H9 (cell line): Measurements from ENCODE around the gene ORM2. TPM values are rescaled to one million over a fixed set of nuclear protein-coding genes. Genes with fewer than 3 reads are reported as not detected.
"Not testable (repeated sequence)": the region's sequence is repeated elsewhere in the genome, so short reads cannot be mapped to it uniquely, and the experiment has no call there.

Experiments
- DNase-seq: peaks from one replicate; pipeline ENCODE4 v3.0.0-alpha.2; 2017
- H2AFZ ChIP-seq: one replicate; pipeline ENCODE4 v1.6.1; 2013; ENCODE audit warnings: mild to moderate bottlenecking, low read length, control low read depth, moderate library complexity
- H2AK5ac ChIP-seq: 2 replicates; pipeline ENCODE4 v1.6.1; 2013; ENCODE audit warnings: low read length, control low read depth, mixed read lengths; ENCODE audit not compliant: insufficient read length
- H2BK120ac ChIP-seq: one replicate; pipeline ENCODE4 v1.6.1; 2013; ENCODE audit warnings: low read depth, mild to moderate bottlenecking, low read length, control low read depth, inconsistent platforms; ENCODE audit not compliant: poor library complexity, severe bottlenecking
- H2BK12ac ChIP-seq: 2 replicates; pipeline ENCODE4 v1.6.1; 2013; ENCODE audit warnings: low read length, control low read depth, mixed read lengths, low read depth; ENCODE audit not compliant: insufficient read length
- H2BK15ac ChIP-seq: 2 replicates; pipeline ENCODE4 v1.6.1; 2013; ENCODE audit warnings: low read depth, low read length, control low read depth
- H2BK20ac ChIP-seq: one replicate; pipeline ENCODE4 v1.6.1; 2013; ENCODE audit warnings: low read depth, mild to moderate bottlenecking, low read length, control low read depth, inconsistent platforms; ENCODE audit not compliant: poor library complexity, severe bottlenecking
- H2BK5ac ChIP-seq: 2 replicates; pipeline ENCODE4 v1.6.1; 2013; ENCODE audit warnings: low read length, control low read depth, mixed read lengths; ENCODE audit not compliant: insufficient read length
- H3K14ac ChIP-seq: 2 replicates; pipeline ENCODE4 v1.6.1; 2013; ENCODE audit warnings: low read length, control low read depth; ENCODE audit not compliant: insufficient read depth
- H3K18ac ChIP-seq: 2 replicates; pipeline ENCODE4 v1.6.1; 2013; ENCODE audit warnings: low read depth, mild to moderate bottlenecking, mixed read lengths, low read length, control low read depth; ENCODE audit not compliant: insufficient read length
- H3K23ac ChIP-seq: 2 replicates; pipeline ENCODE4 v1.6.1; 2013; ENCODE audit warnings: low read length, control low read depth, mixed read lengths, low read depth; ENCODE audit not compliant: insufficient read length
- H3K23me2 ChIP-seq: 2 replicates; pipeline ENCODE4 v1.6.1; 2013; ENCODE audit warnings: low read depth, mild to moderate bottlenecking, mixed read lengths, low read length, control low read depth; ENCODE audit not compliant: insufficient read length, poor library complexity, severe bottlenecking
- H3K27ac ChIP-seq: 2 replicates; pipeline ENCODE4 v1.5.1; 2013; ENCODE audit warnings: low read length, control low read depth, mixed read lengths, low read depth; ENCODE audit not compliant: insufficient read length
- H3K27me3 ChIP-seq: 2 replicates; pipeline ENCODE4 v1.6.1; 2013; ENCODE audit warnings: low read length, control low read depth, inconsistent platforms; ENCODE audit not compliant: insufficient read depth
- H3K4ac ChIP-seq: 2 replicates; pipeline ENCODE4 v1.6.1; 2013; ENCODE audit warnings: low read depth, mild to moderate bottlenecking, control low read depth, inconsistent platforms, low read length, moderate library complexity
- H3K4me1 ChIP-seq: 2 replicates; pipeline ENCODE4 v1.6.1; 2013; ENCODE audit warnings: low read length, control low read depth, inconsistent platforms; ENCODE audit not compliant: insufficient read depth
- H3K4me2 ChIP-seq: 2 replicates; pipeline ENCODE4 v1.6.1; 2013; ENCODE audit warnings: low read length, control low read depth, mixed read lengths; ENCODE audit not compliant: insufficient read length, insufficient read depth
- H3K56ac ChIP-seq: 2 replicates; pipeline ENCODE4 v1.6.1; 2013; ENCODE audit warnings: low read depth, mild to moderate bottlenecking, mixed read lengths, low read length, control low read depth; ENCODE audit not compliant: insufficient read length
- H3K79me1 ChIP-seq: 2 replicates; pipeline ENCODE4 v1.6.1; 2013; ENCODE audit warnings: low read depth, mild to moderate bottlenecking, moderate library complexity, low read length, control low read depth, inconsistent platforms; ENCODE audit not compliant: insufficient read depth, poor library complexity, severe bottlenecking
- H3K79me2 ChIP-seq: 2 replicates; pipeline ENCODE4 v1.6.1; 2013; ENCODE audit warnings: low read length, control low read depth, inconsistent platforms; ENCODE audit not compliant: insufficient read depth
- H3K9ac ChIP-seq: 2 replicates; pipeline ENCODE4 v1.6.1; 2013; ENCODE audit warnings: low read length, control low read depth, mixed read lengths; ENCODE audit not compliant: insufficient read length; ENCODE audit errors: extremely low read depth
- H3K9me3 ChIP-seq: one replicate; pipeline ENCODE4 v1.6.1; 2013; ENCODE audit warnings: low read depth, low read length, inconsistent platforms; ENCODE audit not compliant: control insufficient read depth
- H3T11ph ChIP-seq: one replicate; pipeline ENCODE4 v1.6.1; 2013; ENCODE audit warnings: mild to moderate bottlenecking, low read length, control low read depth, inconsistent platforms
- H4K20me1 ChIP-seq: one replicate; pipeline ENCODE4 v1.6.1; 2013; ENCODE audit not compliant: control insufficient read depth, insufficient read length, insufficient read depth
- H4K5ac ChIP-seq: 2 replicates; pipeline ENCODE4 v1.6.1; 2013; ENCODE audit warnings: low read depth, mild to moderate bottlenecking, mixed read lengths, low read length, control low read depth; ENCODE audit not compliant: insufficient read length
- H4K8ac ChIP-seq: replicated peaks from 2 replicates; pipeline ENCODE4 v1.6.1; 2013; ENCODE audit warnings: low read length, control low read depth, mixed read lengths, low read depth; ENCODE audit not compliant: insufficient read length
- H4K91ac ChIP-seq: 2 replicates; pipeline ENCODE4 v1.6.1; 2013; ENCODE audit warnings: low read depth, mild to moderate bottlenecking, moderate library complexity, mixed read lengths, low read length, control low read depth; ENCODE audit not compliant: insufficient read length
- H3K27ac Mint-ChIP-seq, 3 experiments: 2 replicates in 2 of 3; 3 replicates in 1 of 3; pipeline ENCODE4 v1.8.0; 2020 to 2021; ENCODE audit warnings: mixed read lengths in 3 of 3, mild to moderate bottlenecking in 1 of 3, moderate library complexity in 1 of 3
- H3K27me3 Mint-ChIP-seq: 2 replicates; pipeline ENCODE4 v1.8.0; 2021; ENCODE audit warnings: low read depth, mild to moderate bottlenecking, moderate library complexity, mixed read lengths
- H3K36me3 Mint-ChIP-seq, 3 experiments: 2 replicates in 2 of 3; 3 replicates in 1 of 3; pipeline ENCODE4 v1.8.0; 2020 to 2021; ENCODE audit warnings: low read depth in 3 of 3, mixed read lengths in 3 of 3; ENCODE audit not compliant: insufficient read depth in 1 of 3
- H3K4me1 Mint-ChIP-seq, 2 experiments: 2 replicates each; pipeline ENCODE4 v1.8.0; 2020; ENCODE audit warnings: mixed read lengths in 2 of 2
- H3K4me3 Mint-ChIP-seq, 2 experiments: 2 replicates in 1 of 2; 3 replicates in 1 of 2; pipeline ENCODE4 v1.8.0; 2020 to 2021; ENCODE audit warnings: mild to moderate bottlenecking in 2 of 2, mixed read lengths in 2 of 2, moderate library complexity in 1 of 2
- H3K9me3 Mint-ChIP-seq, 2 experiments: 2 replicates in 1 of 2; 3 replicates in 1 of 2; pipeline ENCODE4 v1.8.0; 2020; ENCODE audit warnings: mild to moderate bottlenecking in 2 of 2, mixed read lengths in 2 of 2, moderate library complexity in 1 of 2
- WGBS: extraction: QIAGEN DNeasy Blood & Tissue Kit; methylation state at CpG from one replicate; pipeline ENCODE4 v1.1.7; 2013; ENCODE audit warnings: missing lambda C conversion rate, low lambda C conversion rate, mixed read lengths; ENCODE audit not compliant: insufficient read length; ENCODE audit errors: extremely low coverage; 5-methylcytosine and 5-hydroxymethylcytosine counted together
- total RNA-seq: library from RNA; stranded (reverse); gene quantifications from 2 replicates; pipeline ENCODE4 v1.2.1, GENCODE V29; 2021

The ORM2 gene
- total RNA-seq, 1 experiment from 2014 or later = 1.2 TPM

- not testable (repeated sequence) for H3K4me1 ChIP-seq, H3T11ph ChIP-seq, H2BK5ac ChIP-seq, H3K23ac ChIP-seq, H2BK20ac ChIP-seq, H3K4me1 Mint-ChIP-seq, H3K4me3 Mint-ChIP-seq, H3K18ac ChIP-seq, H3K27ac Mint-ChIP-seq, H3K9me3 Mint-ChIP-seq, H2BK120ac ChIP-seq, H2BK15ac ChIP-seq, H3K23me2 ChIP-seq, H3K79me2 ChIP-seq, H4K91ac ChIP-seq, H2AK5ac ChIP-seq, H3K4ac ChIP-seq, H3K9me3 ChIP-seq, H2AFZ ChIP-seq, H3K14ac ChIP-seq, H3K56ac ChIP-seq, H3K79me1 ChIP-seq, H4K8ac ChIP-seq, H4K20me1 ChIP-seq, DNase-seq, H3K27me3 ChIP-seq, H3K27ac ChIP-seq, H3K36me3 Mint-ChIP-seq, H3K9ac ChIP-seq, H4K5ac ChIP-seq, H3K27me3 Mint-ChIP-seq, H2BK12ac ChIP-seq, H3K4me2 ChIP-seq
- WGBS = no CpG with 5 or more reads among the region's 3 CpGs
Measured at GRCh38 chr9:114325684-114326254, 3.9 kb upstream of the ORM2 start.
